Activated T-cell treated with anti-CD3 and anti-CD28 coated beads for 4 hours (primary cell): ENCODE results near the gene IP6K3.

ENCODE experiments used
- DNase-seq: peaks from one replicate; pipeline ENCODE4 v3.0.0-alpha.2; 2020

The IP6K3 gene

DNA sequence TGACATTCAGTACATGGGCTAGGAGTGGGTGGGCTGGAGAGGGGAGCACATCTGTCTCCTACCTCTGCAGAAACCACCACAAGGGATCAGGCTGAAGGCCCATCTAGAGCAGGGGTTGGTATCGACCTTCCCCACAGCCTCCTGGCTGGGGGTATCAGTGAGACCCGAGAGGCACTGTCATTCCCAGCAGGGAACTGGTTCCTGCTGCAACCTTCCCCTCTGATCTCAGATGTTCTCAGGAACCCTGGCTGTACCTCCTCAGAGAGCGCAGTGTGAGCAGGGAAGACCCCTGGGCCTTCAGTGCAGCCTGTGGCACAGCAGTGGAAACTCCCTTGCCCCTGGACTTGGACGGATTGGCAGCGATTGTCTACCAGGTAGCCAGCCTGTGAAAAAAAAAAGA, 7.8 kb downstream of the IP6K3 start:
- no peak for DNase-seq

DNA sequence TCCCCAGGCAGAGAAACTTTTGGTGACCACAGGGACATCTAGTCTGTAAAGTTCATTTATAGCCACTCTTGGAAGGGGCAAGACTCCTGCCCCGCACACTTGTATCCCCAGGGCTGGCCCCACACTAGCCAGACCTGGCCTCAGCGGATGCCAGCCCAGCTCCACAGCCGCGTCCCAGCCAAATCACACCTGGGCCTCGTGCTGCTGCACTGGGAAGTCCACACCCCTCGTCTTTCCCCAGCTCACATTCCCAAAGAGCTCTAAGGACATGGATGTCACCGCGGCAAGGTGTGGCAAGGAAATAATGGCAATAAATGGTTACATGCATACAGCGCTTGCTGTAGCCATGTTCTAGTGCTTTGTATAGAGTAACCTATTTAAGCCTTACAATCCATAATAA, 8.6 kb downstream of the IP6K3 start:
- DNase-seq: no peak

DNA sequence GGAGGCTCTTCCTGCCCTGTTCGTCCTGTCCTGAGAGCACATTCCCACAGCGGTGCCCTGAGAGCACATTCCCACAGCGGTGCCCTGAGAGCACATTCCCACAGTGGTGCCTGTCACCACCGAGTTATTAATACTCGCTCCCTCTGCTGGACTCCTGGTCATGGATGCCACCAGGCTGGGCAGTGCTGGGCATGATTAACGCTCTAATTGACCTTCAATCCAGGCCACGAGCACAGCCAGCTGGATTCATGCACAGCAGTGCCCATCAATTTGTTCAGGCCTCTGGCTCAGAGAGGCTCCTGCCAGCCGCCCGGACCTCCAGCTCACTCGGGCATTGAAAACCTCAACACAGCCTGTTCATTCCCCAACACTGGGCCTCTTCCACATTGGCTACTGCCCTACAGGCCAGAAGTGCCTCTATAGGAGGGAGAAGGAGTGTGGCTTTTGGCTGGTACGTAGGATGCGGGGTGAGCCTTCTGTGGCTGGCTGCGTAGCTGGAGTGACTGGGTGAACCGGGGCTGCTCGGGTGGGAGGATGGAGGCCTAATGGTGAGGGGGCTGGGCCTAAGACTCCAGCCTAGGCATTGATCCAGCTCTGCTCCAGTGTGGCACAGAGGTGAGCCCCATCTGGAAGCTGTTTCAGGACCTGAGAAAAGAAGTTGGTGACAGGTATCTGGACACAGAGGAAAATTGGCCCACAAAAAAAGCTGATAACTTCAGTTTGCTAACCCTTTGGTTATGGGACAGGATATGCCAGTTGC, 9.3 kb downstream of the IP6K3 start:
- no peak for DNase-seq

GRCh38 chr6:33735216-33735615, 11.5 kb downstream of the IP6K3 start:
- DNase-seq: no peak

DNA sequence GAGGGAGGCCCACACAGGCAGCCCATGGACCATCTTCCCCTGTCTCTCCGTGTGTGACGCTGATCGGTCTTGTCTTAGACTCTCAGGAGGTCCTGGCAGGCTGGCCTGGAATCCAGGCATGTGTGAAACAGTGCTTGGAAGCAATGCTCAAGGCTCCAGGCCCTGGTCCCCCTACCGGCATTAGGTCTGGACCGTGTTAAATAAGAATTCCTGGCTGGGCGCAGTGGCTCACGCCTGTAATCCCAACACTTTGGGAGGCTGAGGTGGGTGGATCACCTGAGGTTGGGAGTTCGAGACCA, 13.0 kb downstream of the IP6K3 start:
- DNase-seq: no peak

- DNase-seq: no peak
These were observed 13.6 kb downstream of the IP6K3 start for GRCh38 chr6:33732817-33733708.

DNA sequence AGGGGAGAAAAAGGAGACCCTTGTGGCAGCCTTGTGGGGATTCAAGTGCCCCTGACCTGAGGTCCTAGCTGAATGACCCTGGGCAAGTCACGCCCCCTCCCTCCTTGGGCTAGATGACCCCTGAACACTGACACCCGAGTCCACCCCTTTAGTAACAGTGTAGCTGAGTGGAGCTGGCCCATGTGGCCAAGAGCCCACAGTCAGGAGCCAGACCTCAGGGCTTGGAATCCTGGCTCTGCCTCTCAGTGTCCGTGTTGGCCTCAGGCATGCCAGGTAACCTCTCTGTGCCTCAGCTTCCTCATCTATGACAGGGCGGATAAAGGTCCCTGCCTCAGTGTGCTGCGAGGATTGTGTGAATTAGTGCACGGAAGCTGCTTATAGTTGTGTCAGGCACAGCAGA, 14.3 kb downstream of the IP6K3 start:
- DNase-seq: no peak

- no peak for DNase-seq
These were observed 14.9 kb downstream of the IP6K3 start for GRCh38 chr6:33731751-33732282.

DNA sequence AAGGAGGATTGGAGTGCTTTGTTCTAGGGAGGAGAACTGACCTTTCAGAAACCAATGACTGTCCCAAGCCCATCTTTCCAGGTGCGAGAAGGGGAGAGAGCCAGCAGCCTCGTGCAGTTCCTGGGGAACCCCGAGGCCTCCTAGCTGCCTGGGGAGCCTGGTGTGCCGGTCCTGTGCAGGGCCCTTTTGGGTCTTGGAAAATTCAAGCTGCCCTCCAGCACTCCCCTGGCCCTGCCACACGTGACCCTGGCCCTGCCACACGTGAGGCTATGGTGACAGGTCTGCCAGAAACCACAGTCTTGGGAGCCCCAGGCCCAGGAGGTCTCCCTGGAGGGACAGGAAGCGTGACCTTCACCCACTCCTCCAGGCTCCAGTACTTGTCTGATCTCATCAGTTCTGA, 15.7 kb downstream of the IP6K3 start:
- no peak for DNase-seq

- DNase-seq: no peak
These were observed 16.1 kb downstream of the IP6K3 start for GRCh38 chr6:33730611-33731010.

- no peak for DNase-seq
These were observed 17.6 kb downstream of the IP6K3 start for GRCh38 chr6:33729059-33729458.

GRCh38 chr6:33728438-33728837, 18.3 kb downstream of the IP6K3 start:
- DNase-seq: no peak

GRCh38 chr6:33727932-33728331, 18.8 kb downstream of the IP6K3 start:
- no peak for DNase-seq

DNA sequence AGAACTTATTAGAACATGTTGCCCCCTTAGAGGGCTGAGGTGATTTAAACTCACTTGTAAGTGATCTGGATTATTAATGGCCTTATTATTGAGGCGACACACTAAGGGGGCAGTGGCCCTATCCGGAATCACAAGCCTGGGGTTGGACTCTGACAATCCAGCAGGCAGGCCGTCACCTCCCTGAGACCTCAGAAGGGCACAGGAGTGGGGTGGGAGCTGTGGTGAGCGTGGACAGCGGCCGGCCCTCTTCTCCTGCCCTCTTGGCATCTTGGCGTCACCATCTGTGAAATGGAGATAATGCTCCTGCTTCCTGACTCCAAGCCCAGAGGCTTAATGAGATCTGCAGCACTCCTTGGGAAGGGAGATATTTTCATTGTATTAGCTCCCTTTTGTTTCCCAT, 19.6 kb downstream of the IP6K3 start:
- no peak for DNase-seq

DNA sequence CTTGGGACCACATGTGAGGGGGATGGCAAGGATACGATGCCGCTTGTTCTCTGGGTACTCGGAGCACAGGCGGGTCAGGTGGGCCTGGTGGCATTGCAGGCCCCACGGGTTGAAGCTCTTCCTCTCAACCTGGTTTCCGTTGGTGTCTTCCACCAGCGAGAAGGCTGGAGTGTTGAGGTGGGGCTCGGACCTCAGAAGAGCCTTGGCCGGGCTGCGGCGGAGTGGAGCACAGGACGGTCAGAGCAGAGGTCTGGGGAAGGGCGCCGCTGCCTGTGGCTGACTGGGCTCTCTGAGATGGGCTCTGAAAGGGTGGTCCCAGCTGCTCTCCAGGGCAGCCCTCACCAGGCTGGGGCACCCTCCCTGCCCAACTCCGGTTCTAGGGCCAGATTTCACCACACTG, 20.0 kb downstream of the IP6K3 start:
- no peak for DNase-seq

DNA sequence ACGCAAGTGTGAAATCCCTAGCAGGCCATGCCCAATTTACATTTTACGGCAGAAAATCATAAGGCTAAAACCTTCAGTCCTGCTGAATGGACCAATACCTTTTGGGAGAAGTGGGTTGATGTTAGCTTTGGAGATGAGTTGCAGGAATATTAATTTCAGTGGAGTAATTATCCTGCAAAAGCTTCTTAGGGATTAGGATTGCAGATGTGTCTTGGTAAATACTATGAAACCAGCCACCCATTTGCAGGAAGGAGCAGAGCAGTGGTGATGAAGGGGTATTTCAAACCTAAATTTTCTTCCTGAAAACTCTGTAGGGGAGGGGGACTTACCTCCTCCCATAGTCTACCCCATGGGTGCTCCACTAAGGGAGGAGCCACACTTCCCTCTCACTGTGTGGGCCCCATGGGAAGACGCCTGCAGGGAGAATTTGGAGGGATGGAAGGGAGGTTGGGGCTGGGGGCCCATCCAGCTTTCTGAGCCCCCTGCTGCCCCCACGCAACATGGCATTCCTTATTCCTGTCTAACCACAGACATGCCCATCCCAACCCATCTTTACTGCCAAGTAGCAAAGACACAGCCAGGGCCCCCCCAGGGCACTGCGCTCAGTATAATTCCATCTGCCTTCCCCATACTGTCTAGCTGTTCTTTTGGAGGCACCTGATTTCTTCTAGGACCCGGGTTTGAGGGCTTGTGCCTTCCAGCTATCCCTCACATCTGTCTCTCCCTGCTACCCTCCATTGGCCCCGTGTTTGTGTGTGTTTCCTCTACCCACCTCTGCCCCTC, 20.6 kb downstream of the IP6K3 start:
- no peak for DNase-seq

GRCh38 chr6:33725222-33725621, 21.5 kb downstream of the IP6K3 start:
- no peak for DNase-seq

- no peak for DNase-seq
These were observed 22.3 kb downstream of the IP6K3 start for GRCh38 chr6:33724102-33725023.

DNA sequence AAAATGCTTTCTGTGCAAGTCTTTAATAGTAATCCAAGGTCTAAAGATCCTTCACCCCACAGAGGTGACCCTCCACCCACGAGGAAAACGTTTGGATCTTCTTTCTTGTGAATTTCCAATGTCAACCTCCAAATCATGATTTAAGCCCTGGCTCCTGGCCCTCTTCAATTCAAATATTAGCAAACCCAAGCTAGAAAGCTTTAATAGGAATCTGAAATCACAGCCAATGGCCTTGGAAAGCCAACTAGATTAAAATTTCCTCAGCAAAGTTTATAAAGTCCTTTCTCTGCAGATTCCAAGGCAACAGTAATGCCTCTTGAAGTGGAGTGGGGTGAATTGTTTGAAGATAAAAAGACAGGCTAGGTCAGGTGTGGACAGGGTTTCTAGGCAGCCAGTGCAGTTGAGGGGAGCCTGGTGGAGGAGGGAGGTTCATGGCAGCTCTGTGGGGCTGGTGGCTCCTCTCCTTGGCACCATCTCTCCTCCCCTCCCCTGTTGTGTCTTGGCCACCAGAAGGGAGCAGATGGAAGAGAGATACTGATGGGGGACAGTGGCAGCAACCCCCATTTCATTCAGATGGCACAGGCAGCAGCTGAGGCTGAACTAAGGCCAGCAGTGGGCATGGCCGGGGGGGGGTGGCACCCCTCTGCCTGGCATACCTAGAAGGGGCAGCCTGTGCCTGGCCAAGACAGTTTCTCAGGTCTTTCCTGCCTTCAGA, 23.2 kb downstream of the IP6K3 start:
- DNase-seq: no peak

DNA sequence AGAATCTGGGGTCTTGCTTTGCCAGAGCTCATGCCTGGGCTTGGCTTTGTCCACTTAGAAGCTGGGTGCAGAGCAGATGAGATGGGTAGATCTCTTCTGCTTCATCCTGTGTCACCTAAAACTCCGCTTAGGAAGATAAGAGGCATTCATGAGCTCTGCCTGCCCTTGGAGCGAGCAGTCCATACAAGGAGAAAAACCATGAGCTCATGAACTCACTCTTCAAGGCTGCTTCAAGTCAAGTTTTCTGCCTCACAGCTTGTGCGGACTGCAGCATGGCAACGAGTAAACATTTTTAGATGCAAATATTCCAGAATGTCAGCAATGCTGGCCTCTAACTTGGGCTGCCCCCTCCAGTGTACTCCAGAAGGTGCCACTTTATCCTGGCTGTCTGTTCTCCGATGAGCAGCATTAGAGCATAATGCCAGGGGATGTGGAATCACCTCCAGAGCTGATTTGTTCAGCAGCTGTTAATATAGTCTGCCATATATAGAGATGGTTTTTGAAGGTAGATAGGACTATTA, 24.5 kb downstream of the IP6K3 start:
- DNase-seq: no peak

DNA sequence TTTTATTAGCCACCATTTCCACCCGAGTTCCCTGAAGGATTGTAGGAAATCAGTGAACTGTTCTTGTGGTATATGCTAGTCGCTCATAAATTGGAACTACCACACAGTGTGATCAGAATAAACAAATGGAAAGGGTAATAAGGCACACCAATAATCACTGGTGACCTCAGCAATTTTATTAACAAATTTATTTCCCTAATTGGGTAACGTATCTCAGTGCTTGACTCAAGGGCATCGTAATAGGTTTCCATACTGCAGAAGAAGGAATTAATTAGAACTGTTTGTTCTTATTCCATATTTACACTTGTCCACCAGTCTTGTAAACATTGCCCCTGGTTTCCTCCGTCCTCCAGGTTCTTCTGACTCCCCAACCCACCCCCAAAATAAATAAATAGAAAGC, 25.2 kb downstream of the IP6K3 start:
- DNase-seq: no peak
